Brain pericyte (primary cell): Measurements from ENCODE around the gene LGALS4.
"Not testable (repeated sequence)": the region's sequence is repeated elsewhere in the genome, so short reads cannot be mapped to it uniquely, and the experiment has no call there.

Experiments
- DNase-seq: peaks from one replicate; pipeline ENCODE4 v3.0.0-alpha.2; 2012; ENCODE audit warnings: low read depth, low spot score

Gene LGALS4

DNA sequence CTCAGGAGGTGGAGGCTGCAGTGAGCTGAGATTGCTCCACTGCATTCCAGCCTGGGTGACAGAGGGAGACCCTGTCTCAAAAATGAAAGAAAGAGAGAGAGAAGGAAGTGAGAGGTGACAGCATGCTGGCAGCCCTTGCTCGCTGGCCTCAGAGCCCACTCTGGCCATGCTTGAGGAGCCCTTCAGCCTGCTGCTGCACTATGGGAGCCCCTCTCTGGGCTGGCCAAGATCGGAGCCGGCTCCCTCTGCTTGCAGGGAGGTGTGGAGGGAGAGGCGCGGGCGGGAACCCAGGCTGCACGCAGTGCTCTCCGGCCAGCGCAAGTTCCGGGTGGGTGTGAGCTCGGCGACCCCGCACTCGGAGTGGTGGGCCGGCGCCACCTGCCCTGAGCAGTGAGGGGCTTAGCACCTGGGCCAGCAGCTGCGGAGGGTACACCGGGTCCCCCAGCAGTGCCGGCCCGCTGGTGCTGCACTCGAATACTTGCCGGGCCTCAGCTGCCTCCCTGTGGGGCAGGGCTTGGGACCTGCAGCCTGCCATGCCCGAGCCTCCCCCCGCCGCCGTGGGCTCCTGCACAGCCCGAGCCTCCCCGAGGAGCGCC, 8.6 kb upstream of the LGALS4 start:
- not testable (repeated sequence) for DNase-seq

DNA sequence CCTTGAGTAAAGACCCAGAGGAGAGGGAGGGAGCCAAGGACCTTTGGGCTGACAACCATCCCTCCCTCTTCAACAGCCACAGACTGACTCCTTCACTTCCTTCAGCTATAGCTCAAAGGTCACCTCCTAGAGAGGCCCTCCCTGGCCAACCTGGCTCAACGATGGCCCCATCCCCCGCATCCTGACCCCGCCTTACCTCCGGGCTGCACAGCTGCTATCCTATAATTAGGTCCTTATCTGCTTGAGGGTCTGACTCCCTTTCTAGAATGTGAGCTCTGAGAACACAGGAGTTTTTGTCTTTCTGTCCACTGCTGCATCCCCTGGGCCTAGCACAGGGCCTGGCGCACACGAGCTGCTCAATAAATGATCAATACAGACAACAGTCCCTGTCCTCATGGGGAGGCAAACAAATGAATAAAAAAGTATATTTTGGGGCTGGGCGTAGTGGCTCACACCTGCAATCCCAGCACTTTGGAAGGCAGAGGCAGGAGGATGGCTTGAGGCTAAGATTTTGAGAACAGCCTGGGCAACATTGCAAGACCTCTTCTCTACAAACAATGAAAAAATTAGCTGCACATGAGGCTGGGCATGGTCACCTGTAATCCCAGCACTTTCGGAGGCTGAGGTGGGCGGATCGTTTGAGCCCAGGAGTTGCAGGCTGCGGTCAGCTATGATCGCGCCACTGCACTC, 6.6 kb upstream of the LGALS4 start:
- no peak for DNase-seq

DNA sequence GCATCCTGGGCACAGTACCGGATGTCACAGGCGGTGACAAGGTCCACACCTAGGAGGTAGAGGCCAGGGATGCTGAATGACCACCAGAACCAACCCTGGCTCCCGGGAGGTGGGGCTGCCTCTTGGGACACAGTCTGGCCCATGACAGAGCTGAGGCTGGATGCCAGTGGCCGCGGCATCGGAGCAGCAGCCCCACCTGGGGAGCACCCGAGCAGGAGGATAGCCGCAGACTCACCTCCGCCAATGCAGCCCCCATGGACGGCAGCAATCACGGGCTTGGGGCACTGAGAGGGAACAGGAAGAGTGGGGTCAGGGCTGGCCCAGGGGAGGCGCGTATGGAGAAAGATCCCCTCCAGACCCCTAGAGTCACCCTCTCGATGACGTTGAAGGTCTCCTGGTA, 4.3 kb upstream of the LGALS4 start:
- no peak for DNase-seq

DNA sequence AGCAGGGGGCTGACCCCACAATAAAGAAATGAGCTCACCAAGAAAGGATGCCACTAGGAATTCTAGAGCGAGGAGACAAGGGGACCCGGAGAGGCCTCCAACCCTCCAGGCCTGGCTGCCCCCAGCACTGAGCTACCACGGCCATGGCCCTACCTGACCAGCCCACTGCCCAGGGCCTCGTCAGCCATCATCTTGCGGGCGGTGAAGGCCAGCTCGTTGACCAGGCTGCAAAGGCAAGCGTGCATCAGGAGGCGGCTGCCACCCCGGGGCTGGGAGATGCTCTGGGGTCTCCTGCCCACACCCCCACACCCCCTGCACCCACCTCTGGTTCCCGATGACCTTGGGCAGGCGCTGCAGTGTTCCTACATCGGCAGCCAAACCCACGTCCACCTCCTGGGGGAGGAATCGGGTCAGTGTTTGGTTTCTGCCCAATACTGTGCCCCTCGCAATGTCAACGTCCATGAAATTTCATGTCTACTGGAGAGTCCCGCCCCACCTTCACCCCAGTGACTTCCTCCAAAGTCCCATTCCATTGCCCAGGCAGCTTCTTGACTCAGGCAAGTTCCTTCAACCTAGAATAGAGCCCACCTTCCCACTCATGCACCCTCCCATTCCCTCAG, 3.5 kb upstream of the LGALS4 start:
- DNase-seq, result no peak

DNA sequence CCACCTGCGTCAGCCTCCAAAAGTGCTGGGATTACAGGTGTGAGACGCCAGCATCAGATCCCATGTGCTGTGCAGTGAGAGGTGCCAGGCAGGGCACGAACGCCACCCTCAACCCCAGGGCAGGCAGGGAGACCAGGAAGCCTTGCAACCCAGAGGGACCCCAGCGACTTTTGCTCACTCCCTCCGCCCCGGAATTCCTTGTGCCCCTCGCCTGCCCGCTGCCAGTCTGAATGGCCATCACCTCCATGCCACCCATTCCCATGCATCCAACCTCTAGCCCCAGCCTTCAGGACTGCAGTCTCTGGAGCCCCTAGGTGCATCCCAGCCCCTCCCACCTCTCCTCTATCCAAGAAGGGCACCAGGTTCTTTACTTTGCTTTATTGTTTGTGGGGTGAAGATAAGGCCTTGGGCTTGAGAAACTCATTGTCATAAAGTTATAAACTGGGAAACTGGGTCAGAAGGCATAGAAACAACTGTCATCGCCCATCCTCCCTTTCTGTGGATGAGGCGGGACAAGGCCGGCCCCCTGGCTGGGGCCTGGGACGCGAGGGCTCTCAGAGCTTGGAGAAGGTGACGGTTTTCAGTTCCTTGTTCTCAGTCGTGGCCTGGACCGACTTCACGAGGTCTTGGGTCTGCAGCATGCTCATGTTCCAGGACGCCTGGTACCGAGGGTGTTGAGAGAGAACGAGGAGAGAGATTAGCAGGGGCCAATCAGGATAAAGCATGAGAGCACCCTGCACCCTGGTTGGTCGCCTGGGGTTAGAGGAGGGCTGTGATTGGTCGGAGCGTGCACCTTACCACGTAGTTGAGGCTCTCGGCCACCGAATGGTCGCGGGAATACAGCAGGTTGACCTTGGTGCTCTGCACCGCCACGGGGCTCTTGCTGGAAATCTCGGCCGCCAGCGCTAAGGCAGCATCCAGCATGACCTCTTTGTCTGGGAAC, 2.6 kb upstream of the LGALS4 start:
- DNase-seq, result no peak

DNA sequence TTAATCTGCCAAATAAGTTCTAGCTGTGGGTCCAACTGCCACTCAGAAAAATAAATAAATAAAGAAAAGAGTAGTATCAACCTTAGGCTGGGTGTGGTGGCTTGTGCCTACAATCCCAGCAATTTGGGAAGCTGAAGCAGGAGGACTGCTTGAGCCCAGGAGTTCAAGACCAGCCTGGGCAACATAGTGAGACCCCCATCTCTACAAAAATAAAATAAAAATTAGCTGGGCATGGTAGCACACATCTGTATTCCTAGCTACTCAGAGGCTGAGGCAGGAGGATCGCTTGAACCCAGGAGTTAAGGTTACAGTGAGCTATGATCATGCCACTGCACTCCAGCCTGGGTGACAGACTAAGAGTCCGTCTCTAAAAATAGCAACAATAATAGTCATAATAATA, 1.2 kb upstream of the LGALS4 start:
- DNase-seq, result not testable (repeated sequence)

DNA sequence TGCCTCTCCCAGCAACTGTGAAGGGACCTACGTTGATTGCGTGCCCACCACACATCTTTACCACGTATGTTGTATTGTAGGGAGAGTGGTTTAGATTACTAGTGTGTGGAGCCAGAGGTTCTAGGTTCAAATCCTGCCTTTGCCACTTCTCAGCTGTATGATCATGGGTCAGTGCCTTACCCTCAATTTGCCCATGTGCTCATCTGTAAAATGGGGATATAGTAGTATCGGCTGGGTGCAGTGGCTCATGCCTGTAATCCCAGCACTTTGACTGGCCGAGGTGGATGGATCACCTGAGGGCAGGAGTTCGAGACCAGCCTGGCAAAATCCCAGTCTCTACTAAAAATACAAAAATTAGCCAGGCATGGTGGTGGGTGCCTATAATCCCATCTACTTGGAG, 578 bp upstream of the LGALS4 start:
- no peak for DNase-seq

DNA sequence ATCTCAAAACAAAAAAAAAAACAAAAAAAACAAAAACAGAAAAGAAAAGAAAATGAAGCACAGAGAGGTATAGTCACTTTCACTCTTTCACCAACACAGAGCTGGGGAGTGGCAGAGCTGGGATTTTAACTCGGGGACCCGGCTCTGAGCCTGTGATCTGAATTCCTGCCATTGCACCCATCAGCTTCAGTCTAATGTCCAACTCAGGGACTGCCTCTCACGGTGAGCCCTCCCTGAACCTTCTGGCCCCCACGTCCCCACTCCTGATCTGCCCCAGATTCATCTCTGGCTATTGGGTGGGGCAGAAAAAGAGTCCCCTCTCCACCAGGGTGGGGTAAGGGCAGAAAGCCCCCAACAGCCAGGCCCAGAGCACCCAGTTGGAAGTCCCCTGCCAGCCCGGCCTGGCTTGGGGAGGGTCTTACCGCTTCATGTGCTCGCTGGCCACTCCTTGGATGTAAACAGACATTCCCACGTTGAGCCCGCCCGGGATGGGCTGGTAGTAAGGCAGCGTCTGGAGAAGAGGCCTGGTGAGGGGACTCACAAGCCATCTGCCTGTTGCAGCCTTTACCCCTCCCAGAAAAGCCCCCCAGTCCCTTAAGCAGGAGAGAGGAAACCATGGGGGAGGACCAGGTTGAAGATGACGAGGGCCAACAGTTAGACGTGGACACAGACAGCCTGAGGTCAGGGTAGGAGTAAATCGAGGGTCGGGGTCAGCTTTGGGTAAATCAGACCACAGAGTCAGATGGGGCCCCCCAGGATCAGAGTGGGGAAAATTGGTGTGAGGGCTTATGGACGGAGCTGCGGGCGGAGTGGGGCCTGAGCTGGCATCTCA, 520 bp downstream of the LGALS4 start:
- DNase-seq, result no peak

DNA sequence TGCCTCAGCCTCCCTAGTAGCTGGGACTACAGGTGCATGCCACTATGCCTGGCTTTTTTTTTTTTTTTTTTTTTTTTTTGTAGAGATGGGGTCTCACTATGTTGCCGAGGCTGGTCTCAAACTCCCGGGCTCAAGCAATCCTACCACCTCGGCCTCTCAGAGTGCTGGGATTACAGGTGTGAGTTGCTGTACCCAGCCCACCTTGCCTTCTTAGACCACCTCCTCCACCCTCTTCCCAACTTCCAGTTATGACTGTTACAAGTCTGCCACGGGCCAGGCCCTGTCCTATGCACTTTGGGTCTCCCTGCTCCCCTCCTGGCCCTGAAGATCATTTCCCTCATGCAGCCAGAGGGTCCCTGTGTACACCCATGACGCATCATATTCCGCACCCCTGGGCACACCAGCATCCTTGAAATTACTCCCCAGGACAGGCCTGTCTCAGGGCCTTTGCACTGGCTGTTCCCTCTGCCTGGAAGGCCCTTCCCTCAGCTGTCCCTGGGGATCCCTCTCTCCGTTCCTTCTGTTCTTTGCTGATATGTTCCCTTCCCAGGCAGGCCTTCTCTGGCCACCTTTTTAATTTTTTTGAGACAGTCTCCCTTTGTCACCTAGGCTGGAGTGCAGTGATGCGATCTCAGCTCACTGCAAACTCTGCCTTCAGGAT, 3.0 kb downstream of the LGALS4 start:
- DNase-seq, result no peak

DNA sequence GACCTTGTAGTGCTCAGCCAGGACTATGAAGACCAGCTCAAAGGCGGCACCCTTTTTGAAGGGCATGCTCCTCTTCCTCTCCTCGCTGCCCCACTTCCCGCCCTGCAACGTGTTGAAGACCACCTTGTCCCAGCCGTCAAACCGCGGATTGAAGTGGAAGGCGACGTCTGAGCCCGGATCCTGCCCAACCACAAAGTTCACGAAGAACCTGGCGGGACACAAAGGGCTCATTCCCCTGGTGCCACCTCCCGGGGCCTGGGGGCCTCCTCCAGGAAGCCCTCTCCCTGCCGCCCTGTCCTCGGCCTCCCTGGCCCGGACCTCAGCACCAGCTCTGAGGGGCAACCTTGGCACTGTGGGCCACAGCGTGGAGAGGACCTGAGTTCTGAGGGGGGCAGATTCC, 4.0 kb downstream of the LGALS4 start:
- no peak for DNase-seq

DNA sequence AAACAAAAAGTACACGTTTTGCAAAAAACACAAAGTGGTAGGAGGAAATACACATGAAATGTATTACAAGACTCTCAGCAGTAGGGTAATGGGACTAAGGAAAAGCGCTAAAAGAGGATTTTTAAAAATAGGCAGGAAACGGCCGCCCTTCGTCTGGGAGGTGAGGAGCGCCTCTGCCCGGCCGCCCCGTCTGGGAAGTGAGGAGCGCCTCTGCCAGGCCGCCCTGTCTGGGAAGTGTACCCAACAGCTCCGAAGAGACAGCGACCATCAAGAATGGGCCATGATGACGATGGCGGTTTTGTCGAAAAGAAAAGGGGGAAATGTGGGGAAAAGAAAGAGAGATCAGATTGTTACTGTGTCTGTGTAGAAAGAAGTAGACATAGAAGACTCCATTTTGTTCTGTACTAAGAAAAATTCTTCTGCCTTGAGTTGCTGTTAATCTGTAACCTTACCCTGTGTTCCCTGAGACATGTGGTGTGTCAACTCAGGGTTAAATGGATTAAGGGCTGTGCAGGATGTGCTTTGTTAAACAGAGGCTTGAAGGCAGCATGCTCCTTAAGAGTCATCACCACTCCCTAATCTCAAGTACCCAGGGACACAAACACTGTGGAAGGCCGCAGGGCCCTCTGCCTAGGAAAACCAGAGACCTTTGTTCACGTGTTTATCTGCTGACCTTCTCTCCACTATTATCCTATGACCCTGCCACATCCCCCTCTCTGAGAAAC, 5.2 kb downstream of the LGALS4 start:
- not testable (repeated sequence) for DNase-seq

DNA sequence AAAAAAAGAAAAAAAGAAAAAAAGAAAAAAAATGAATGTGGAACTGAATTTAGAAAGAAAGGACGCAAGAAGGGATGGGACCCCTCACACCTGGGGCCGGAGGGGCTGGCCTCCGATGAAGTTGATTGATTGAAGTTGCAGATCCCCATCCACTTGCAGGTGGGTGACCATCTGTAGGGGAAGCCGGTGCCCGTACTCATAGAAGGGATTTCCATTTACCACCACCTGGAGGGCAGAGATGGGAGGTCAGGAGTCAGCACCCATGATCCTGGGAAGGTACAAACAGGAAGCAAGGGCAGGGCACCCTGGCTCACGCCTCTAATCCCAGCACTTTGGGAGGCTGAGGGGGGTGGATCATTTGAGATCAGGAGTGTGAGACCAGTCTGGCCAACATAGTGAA, 6.4 kb downstream of the LGALS4 start:
- no peak for DNase-seq

DNA sequence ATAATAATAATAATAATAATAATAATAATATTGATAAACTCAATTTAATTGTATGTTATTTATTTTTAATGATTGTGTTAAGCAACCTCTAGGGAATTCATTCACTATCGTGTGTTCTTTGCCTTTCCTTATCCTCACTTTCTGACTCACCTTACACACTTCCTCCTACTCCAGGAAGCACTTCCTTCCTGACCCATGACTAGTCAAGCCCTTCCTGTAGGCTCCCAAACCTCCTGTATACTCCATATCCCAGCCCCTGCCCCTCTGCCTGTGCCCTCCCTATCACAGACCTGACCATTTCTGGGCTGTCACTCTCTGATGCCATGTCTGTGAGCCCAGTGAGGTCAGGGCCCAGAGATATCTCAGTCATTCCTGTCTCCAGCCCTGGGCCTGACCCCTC, 7.6 kb downstream of the LGALS4 start:
- no peak for DNase-seq

DNA sequence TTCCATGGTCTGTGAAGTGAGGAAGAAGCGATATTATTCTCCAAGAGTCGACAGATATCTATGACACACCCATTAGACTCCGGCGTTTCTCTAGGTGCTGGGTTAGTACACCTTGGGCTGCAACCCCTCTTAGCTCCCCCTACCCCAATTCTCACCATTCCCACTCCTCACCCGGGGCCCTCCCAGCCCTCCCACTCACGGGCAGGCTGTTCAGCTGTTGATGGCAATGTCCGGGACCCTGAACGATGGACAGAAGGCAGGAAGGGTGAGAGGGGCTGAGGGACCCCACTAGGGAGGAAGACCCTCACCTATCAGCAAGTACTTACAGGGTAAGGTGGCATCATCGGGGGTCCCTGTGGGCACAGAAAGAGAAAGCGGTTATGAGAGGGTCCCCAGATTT, 9.2 kb downstream of the LGALS4 start:
- no peak for DNase-seq

DNA sequence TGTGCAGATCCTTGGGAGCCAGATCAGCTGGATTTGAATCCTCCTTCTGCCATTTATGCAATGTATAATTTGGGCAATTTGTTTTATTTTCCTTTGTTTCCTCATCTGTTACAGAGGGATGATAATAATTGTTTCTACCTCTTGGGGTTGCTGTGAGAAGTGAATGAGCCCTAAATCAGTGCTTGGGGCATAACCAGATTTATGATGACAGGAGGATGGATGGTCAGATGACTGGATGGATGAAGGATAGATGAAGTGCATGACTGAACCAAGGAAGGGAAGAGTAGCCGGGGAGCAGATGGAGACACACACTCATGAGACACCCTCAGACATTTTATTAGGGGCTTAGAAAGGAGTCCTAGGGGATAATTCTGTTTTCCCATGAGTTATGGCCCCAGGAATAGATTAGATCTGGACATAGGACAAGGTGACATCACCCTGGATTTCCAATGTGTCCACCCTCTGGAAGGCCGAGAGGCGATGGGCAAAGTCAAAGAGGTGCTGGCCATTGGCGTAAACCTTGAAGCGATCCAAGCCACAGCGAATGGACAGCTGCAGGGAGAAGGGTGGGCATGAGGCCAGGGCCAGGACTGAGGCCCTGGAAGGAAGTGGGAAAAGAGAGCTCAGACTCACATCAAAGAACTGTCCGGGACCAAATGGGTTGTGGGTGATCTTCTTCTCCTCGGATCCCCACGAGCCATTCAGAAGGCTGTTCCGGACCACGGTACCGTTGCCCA, 11.2 kb downstream of the LGALS4 start:
- no peak for DNase-seq

DNA sequence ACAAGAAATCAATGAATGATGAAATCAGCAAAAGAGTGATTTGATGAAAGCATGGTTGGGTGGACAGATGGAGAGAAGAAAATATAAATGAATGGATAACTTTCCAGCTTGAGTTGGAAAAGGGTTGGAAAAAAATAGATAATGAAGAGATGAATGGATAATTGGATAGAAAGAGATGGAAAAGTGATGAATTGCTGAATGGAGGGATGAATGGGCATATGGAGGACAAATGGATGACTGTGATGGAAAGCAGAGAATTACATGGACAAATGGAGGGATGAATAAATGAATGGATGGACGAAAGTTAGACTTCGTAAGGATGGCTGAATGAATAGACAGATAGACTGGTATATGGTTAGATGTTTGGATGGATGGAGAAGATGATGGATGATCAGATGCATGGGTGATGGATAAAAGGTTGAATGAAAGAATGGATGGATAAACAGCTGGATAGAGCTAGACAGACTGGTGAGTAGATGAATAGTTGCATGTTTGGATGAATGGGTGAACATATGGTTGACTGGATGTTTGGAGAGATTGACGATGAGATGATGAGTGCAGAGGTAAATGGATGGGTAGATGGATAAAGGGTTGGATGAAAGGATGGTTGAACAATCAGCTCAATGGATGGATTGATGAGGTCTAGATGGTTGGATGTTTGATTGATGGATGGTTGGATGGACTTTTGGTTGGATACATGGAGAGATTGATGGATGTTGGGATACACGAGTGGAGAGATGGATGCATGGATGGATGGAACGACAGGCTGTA, 12.0 kb downstream of the LGALS4 start:
- no peak for DNase-seq

DNA sequence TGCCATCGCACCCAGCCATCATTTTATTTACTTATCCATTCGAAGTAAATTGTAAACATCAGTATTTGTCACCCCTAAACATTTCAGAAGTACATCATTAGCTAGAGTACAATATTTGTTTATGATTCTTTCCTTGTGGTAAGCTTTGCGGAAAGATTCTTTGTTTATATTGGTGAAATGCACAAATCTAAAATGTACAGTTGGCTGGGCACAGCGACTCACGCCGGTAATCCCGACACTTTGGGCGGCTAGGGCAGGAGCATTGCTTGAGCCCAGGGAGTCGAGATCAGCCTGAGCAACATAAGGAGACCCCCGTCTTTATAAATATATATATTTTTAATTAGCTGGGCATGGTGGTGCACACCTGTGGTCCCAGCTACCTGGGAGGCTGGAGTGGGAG, 13.6 kb downstream of the LGALS4 start:
- DNase-seq, result no peak

DNA sequence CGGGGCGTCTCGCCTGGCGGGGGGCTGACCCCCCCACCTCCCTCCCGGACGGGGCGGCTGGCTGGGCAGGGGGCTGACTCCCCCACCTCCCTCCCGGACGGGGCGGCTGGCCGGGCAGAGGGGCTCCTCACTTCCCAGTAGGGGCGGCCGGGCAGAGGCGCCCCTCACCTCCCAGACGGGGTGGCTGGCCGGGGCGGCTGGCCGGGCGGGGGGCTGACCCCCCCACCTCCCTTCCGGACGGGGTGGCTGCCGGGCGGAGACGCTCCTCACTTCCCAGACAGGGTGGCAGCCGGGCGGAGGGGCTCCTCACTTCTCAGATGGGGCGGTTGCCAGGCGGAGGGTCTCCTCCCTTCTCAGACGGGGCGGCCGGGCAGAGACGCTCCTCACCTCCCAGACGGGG, 15.0 kb downstream of the LGALS4 start:
- not testable (repeated sequence) for DNase-seq

DNA sequence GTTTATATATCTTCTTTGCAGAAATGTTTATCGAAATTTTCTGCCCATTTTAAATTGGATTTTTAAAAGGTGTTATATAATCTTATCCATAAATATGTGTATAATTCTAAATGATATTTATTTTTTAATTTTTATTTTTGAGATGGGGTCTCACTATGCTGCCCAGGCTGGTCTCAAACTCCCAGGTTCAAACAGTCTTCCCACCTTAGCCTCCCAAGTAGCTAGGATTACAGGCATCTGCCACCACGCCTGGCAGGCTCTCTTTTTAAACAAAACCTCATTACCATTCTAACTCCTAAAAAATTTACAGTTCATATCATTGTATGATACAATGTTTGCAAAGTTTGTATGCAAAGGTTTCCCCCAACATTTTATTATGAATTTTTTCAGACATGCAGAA, 16.6 kb downstream of the LGALS4 start:
- DNase-seq, result no peak
